Astrocyte of the cerebellum (primary cell): ENCODE results near the gene FGFRL1.

Source experiments
- DNase-seq: peaks from one replicate; pipeline ENCODE4 v3.0.0-alpha.2; 2011; ENCODE audit warnings: low read depth
- H3K4me3 ChIP-seq: 2 replicates; pipeline ENCODE4 v1.5.1; 2011; ENCODE audit warnings: mild to moderate bottlenecking, low read depth, low read length, moderate library complexity
- CTCF ChIP-seq: IDR thresholded peaks from 2 replicates; pipeline ENCODE4 v1.5.1; 2012; ENCODE audit warnings: low read length, low read depth, moderate library complexity, mild to moderate bottlenecking; ENCODE audit errors: missing control alignments
- in situ Hi-C: cut with HindIII; loops from 2 replicates; pipeline ENCODE4 v1.10.0; 2017; ENCODE audit warnings: low sequenced_read_pairs

The FGFRL1 gene

DNA sequence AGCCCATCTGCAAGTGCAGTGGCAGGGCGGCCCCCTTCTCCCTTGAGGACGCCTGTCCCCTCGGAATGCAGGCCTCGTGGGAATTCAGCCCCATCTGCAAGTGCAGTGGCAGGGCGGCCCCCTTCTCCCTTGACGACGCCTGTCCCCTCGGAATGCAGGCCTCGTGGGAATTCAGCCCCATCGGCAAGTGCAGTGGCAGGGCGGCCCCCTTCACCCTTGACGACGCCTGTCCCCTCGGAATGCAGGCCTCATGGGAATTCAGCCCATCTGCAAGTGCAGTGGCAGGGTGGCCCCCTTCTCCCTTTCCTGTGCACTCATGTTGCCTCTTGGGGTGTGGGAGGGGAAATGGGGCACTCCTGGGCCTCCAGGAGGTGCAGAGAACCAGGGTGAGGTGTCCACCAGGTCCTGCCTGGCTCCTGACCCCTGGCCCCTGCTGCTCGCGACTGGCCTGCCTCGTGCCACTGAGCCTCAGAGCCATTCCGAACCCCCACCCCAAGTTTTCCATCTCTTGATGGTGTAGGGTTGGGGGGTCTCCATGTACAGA lies 11.5 kb upstream of the FGFRL1 start:
- DNase-seq: no peak
- in situ Hi-C loops: no loop called here
- H3K4me3 ChIP-seq: no peak overlapping the region
- no peak for TF ChIP-seq CTCF

GRCh38 chr4:1000686-1001260 lies 10.7 kb upstream of the FGFRL1 start:
- no peak for DNase-seq
- H3K4me3 ChIP-seq: no peak overlapping the region
- no peak for TF ChIP-seq CTCF
- in situ Hi-C loops: no loop called here

GRCh38 chr4:1001561-1002130 lies 9.8 kb upstream of the FGFRL1 start:
- H3K4me3 ChIP-seq: no peak overlapping the region
- in situ Hi-C loops: no loop called here
- DNase-seq: no peak
- no peak for TF ChIP-seq CTCF

- no peak for DNase-seq
- TF ChIP-seq CTCF: no peak
- in situ Hi-C loops: no loop called here
- H3K4me3 ChIP-seq: no peak overlapping the region
These were observed 9.2 kb upstream of the FGFRL1 start for GRCh38 chr4:1002131-1002630.

GRCh38 chr4:1002631-1003251 lies 8.7 kb upstream of the FGFRL1 start:
- TF ChIP-seq CTCF: no peak
- no peak overlapping the region for H3K4me3 ChIP-seq
- in situ Hi-C loops: no loop called here
- DNase-seq: no peak

GRCh38 chr4:1003271-1004070 lies 8.0 kb upstream of the FGFRL1 start:
- TF ChIP-seq CTCF: no peak
- H3K4me3 ChIP-seq: no peak overlapping the region
- DNase-seq: no peak
- in situ Hi-C loops: no loop called here
